ENCODE results near the gene ELF2.
A peak's percentile ranks its signal among the peaks of the same experiment; 100 is the strongest.
"Not testable (repeated sequence)": the region's sequence is repeated elsewhere in the genome, so short reads cannot be mapped to it uniquely, and the experiment has no call there.

The ELF2 gene

DNA sequence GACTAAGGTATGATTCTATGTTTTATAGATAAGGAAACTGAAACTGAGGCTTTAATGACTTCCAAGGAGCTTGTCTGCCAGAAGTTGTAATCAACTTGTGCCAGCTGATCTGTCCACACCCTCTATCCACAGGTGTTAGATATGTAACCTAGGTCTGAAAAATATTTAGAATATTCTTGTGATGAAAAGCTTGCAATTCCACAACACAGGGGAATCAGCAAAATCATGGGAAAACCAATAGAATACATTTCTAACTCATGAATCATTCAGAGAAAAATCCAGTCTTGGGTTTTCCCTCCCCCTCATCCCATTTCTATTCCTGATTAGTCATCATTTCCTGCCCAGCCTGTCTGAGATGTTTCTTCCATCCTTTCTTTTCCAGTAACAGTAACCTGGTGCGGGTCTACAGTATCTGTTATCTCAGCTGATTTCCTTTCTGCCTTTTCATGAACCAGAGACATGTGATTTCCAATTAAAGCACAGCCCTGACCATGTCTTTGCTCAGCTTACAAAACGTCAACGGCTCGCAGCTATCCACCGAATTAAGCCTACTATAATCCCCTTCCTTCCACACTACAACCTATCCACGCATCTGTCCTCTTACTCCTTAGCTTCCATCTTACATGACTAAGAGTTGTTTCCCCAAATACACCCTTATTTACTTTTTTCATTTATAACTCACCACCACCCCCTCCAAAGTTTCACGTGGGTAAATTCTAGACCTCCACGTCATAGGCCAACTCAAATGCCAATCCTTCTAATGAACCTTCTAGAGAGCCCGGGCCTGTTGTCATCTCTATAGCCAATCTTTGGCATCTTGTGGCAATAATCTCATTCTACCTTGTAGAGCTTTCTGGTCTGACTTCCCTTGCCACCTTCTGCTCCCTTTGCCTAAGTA is 162.4 kb downstream of the ELF2 start:
- TF ChIP-seq EZH2 (IDR thresholded peaks at IDR 0.05; ENCODE audit: borderline replicate concordance, low read depth, low read length, severe bottlenecking), result no peak
- TF ChIP-seq, protein P1, sequence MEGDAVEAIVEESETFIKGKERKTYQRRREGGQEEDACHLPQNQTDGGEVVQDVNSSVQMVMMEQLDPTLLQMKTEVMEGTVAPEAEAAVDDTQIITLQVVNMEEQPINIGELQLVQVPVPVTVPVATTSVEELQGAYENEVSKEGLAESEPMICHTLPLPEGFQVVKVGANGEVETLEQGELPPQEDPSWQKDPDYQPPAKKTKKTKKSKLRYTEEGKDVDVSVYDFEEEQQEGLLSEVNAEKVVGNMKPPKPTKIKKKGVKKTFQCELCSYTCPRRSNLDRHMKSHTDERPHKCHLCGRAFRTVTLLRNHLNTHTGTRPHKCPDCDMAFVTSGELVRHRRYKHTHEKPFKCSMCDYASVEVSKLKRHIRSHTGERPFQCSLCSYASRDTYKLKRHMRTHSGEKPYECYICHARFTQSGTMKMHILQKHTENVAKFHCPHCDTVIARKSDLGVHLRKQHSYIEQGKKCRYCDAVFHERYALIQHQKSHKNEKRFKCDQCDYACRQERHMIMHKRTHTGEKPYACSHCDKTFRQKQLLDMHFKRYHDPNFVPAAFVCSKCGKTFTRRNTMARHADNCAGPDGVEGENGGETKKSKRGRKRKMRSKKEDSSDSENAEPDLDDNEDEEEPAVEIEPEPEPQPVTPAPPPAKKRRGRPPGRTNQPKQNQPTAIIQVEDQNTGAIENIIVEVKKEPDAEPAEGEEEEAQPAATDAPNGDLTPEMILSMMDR (IDR thresholded peaks at IDR 0.05; ENCODE audit: borderline replicate concordance, extremely low read depth, low read length, poor library complexity, severe bottlenecking), result no peak
- peaks cover 44% of the 10 kb centered on the region for H3K4me1 ChIP-seq (ENCODE audit: insufficient read depth, low read length)
- no peak for DNase-seq

DNA sequence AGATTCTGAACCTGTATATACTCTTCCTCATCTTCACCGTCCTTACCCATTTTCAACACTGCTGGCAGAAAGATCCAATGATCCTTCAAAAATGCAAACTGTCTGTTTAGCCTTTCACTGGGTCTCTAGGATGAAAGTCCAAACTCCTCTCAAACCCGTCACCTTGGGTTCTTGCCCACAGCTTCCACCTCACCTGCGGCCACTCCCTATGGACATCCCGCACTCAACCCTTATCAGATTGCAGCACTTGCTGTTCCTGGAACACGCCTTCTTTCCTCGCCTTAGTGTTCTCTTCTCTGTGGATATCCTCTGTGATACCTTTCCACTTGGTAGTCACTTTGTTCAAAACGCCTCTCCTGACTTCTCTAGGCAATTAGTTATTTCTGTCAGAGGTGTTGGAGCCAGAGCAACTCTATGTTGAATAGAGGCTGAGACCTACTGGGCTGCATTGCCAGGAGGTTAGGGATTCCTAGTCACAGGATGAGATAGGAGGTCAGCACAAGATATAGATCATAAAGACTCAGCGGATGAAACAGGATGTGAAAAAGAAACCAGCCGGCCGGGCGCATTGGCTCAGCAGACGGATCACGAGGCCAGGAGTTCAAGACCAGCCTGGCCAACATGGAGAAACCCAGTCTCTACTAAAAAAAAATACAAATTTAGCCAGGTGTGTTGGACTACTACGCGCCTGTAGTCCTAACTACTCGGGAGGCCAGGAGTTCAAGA is 165.6 kb downstream of the ELF2 start:
- Histone ChIP-seq H3K79me2 (ENCODE audit: insufficient read depth, low read length) (peaks cover 8% of the 10 kb centered on the region), H3K27ac (ENCODE audit: low read length) (no peak overlapping the region), H3K4me2 (ENCODE audit: insufficient read depth, low read length) (no peak overlapping the region), H3K4me3 (ENCODE audit: low read depth in 1 of 2, low read length in 2 of 2) (no peak overlapping the region), H4K20me1 (ENCODE audit: insufficient read depth, low read length) (no peaks in the 10 kb centered on the region), H3K36me3 (ENCODE audit: insufficient read depth, low read length) (no peaks in the 10 kb centered on the region), H2AFZ (ENCODE audit: low read depth, low read length) (no peak overlapping the region), H3K4me1 (ENCODE audit: insufficient read depth, low read length) (peaks cover 13% of the 10 kb centered on the region), H3K27me3 (ENCODE audit: insufficient read depth, low read length, poor library complexity) (no peaks in the 10 kb centered on the region), H3K9me3 (ENCODE audit: insufficient read depth, low read length, severe bottlenecking) (no peaks in the 10 kb centered on the region), H3K9ac (ENCODE audit: low read depth, low read length) (no peak overlapping the region)
- DNase-seq, result no peak
- no peak for TF ChIP-seq EZH2 (IDR thresholded peaks at IDR 0.05; ENCODE audit: borderline replicate concordance, low read depth, low read length, severe bottlenecking)
- TF ChIP-seq, protein P1 (IDR thresholded peaks at IDR 0.05; ENCODE audit: borderline replicate concordance, extremely low read depth, low read length, poor library complexity, severe bottlenecking), result no peak
- no peak for ATAC-seq (ENCODE audit: insufficient read depth, low read depth)

More for the DNA sequence above, 162.4 kb downstream of the ELF2 start:
- Histone ChIP-seq H3K36me3 (ENCODE audit: insufficient read depth, low read length) (no peaks in the 10 kb centered on the region), H3K4me3 (ENCODE audit: low read depth in 1 of 2, low read length in 2 of 2) (peak overlapping the region; percentile 66 to 82; a peak in 3 of 4 replicates), H3K4me2 (ENCODE audit: insufficient read depth, low read length) (peak overlapping the region; percentile 76), H4K20me1 (ENCODE audit: insufficient read depth, low read length) (peaks cover 10% of the 10 kb centered on the region; the same call in 1 of the 2 replicates), H3K9me3 (ENCODE audit: insufficient read depth, low read length, severe bottlenecking) (no peaks in the 10 kb centered on the region), H3K9ac (ENCODE audit: low read depth, low read length) (peak overlapping the region; percentile 80), H3K27ac (ENCODE audit: low read length) (peak overlapping the region; percentile 78), H3K79me2 (ENCODE audit: insufficient read depth, low read length) (peaks cover 38% of the 10 kb centered on the region), H2AFZ (ENCODE audit: low read depth, low read length) (peak overlapping the region; percentile 84), H3K27me3 (ENCODE audit: insufficient read depth, low read length, poor library complexity) (no peaks in the 10 kb centered on the region)
- ATAC-seq (ENCODE audit: insufficient read depth, low read depth), result no peak

DNA sequence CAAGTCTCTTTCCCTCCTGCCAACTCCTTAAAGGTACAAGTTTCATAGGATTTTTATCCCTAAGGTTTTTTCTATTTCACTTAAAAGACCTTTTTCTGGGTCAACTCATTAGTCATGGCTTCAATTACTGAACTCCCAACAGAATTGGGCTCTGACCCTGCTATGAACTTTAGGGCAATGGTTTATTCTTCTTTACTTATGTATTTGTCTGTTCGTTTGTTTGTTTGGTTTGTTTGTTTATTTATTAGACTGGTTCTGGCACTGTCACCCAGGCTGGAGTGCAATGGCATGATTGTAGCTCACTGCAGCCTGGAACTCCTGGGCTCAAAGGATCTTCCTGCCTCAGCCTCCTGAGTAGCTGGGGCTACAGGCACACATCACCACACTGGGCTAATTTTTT is 167.3 kb downstream of the ELF2 start:
- ATAC-seq (ENCODE audit: insufficient read depth, low read depth) (no peak), DNase-seq (no peak)
- Histone ChIP-seq H3K4me3 (ENCODE audit: low read depth in 1 of 2, low read length in 2 of 2) (no peak overlapping the region), H3K4me1 (ENCODE audit: insufficient read depth, low read length) (peaks cover 6% of the 10 kb centered on the region), H3K36me3 (ENCODE audit: insufficient read depth, low read length) (no peaks in the 10 kb centered on the region), H2AFZ (ENCODE audit: low read depth, low read length) (no peak overlapping the region), H4K20me1 (ENCODE audit: insufficient read depth, low read length) (no peaks in the 10 kb centered on the region), H3K4me2 (ENCODE audit: insufficient read depth, low read length) (no peak overlapping the region), H3K79me2 (ENCODE audit: insufficient read depth, low read length) (no peaks in the 10 kb centered on the region), H3K9me3 (ENCODE audit: insufficient read depth, low read length, severe bottlenecking) (no peaks in the 10 kb centered on the region), H3K9ac (ENCODE audit: low read depth, low read length) (no peak overlapping the region), H3K27ac (ENCODE audit: low read length) (no peak overlapping the region), H3K27me3 (ENCODE audit: insufficient read depth, low read length, poor library complexity) (no peaks in the 10 kb centered on the region)
- TF ChIP-seq, protein P1 (IDR thresholded peaks at IDR 0.05; ENCODE audit: borderline replicate concordance, extremely low read depth, low read length, poor library complexity, severe bottlenecking), result no peak
- no peak for TF ChIP-seq EZH2 (IDR thresholded peaks at IDR 0.05; ENCODE audit: borderline replicate concordance, low read depth, low read length, severe bottlenecking)

DNA sequence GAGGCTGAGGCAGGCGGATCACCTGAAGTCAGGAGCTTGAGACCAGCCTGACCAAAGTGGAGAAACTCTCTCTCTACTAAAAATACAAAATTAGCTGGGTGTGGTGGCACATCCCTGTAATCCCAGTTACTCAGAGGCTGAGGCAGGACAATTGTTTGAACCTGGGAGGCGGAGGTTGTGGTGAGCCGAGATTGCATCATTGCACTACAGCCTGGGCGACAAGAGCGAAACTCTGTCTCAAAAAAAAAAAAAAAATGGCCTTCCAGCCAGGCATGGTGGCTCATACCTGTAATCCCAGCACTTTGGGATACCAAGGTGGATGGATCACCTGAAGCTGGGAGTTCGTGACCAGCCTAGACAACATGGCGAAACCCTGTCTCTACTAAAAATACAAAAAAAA is 168.7 kb downstream of the ELF2 start:
- not testable (repeated sequence) for H3K4me3 ChIP-seq (ENCODE audit: low read depth in 1 of 2, low read length in 2 of 2); H3K9ac ChIP-seq (ENCODE audit: low read depth, low read length); H3K27me3 ChIP-seq (ENCODE audit: insufficient read depth, low read length, poor library complexity); ATAC-seq (ENCODE audit: insufficient read depth, low read depth); H3K4me1 ChIP-seq (ENCODE audit: insufficient read depth, low read length); H3K36me3 ChIP-seq (ENCODE audit: insufficient read depth, low read length); H2AFZ ChIP-seq (ENCODE audit: low read depth, low read length); DNase-seq; H4K20me1 ChIP-seq (ENCODE audit: insufficient read depth, low read length); H3K79me2 ChIP-seq (ENCODE audit: insufficient read depth, low read length); H3K4me2 ChIP-seq (ENCODE audit: insufficient read depth, low read length); H3K9me3 ChIP-seq (ENCODE audit: insufficient read depth, low read length, severe bottlenecking); H3K27ac ChIP-seq (ENCODE audit: low read length)

Data from DND-41 (cell line).